SH-SY5Y (cell line): ENCODE results near the gene CSGALNACT2.

Experiments
- GATA2 ChIP-seq: IDR thresholded peaks from 2 replicates; pipeline ENCODE4 v1.6.1; 2011; ENCODE audit warnings: mild to moderate bottlenecking, low read depth, low read length
- GATA3 ChIP-seq: IDR thresholded peaks from 2 replicates; pipeline ENCODE4 v1.6.1; 2011; ENCODE audit warnings: low read depth, mild to moderate bottlenecking, low read length, moderate library complexity

The CSGALNACT2 gene

DNA sequence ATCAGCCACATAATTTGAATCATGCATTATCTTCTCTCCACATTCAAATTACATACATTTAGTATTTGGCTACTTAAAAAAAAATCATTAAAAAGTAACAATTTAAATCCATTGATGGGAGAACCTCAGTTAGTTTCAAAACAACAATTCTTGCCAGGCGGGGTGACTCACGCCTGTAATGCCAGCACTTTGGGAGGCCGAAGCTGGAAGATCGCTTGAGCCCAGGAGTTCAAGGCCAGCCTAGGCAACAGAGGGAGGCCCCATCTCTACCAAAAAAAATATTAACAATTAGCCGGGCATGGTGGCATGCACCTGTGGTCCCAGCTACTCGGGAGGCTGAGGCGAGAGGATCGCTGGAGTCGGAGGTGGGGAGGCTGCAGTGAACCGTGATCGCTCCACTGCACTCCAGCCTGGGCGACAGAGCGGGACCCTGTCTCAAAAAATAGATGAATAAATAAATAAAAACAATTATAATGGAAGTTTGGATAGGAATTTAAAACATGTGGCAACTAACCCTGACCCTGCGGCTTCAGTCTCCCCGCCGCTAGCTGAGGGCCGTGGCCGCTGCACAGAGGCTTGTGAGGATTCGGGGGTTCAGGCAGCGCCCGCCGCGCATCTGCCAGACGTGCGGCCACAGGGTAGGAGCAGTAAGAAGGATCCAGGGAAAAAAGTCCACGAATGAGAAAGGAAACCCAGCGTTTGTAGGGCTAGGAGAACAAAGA lies 1.1 kb upstream of the CSGALNACT2 start:
- TF ChIP-seq GATA2 (no peak), GATA3 (no peak)

DNA sequence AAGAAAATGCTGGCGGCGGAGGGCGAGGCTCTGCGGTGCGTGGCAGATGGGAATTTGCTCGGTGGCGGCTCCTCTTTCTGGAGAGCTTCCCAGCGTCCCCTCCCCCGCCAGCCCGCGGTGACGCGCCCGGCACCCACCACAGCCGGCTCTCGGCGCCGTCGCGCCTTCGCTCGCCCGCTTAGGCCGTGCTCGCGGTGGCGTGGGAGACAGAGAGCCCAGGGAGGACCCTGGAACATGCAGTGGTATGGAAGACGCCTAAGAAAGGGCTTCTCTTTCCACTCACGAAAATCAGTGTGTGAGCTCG lies 576 bp upstream of the CSGALNACT2 start:
- TF ChIP-seq GATA2 (no peak), GATA3 (no peak)

DNA sequence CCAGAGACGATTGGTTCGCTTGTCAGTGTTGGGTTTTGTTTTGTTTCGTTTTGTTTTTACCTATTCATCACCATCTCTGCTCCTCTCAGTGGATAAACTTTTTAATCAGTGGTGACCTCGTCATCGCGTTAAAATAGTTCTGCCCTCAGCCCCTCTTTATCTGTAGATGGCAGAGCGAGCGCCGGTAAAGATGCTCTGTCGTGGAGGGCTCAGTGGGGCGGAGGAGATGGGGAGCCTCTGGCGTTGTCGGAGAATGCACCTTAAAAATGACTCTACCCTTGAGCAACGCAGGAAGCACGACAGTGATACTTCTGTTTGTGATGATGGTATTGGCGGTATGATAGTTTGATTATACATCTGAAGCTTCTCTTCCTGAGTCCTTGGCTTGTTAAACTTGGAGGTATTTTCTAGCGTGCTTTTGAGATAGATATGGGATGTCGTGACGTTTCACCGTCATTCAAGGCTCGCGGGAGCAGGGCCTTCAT lies 554 bp downstream of the CSGALNACT2 start:
- TF ChIP-seq GATA2 (no peak), GATA3 (no peak)

DNA sequence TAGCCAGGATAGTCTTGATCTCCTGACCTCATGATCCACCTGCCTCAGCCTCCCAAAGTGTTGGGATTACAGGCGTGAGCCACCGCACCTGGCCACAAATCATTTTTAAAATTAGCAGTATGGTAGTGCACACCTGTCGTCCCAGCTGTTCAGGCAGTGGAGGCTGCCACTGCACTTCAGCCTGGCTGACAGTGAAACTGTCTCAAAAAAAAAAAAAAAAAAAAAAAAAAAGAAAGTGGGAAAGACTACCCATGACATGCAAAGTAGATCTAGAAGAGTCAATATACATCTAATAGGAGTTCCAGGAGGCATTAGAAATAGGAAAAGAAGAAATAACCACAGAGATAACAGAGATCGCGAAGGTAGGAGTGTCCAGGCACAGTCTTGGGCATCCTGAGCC lies 3.2 kb downstream of the CSGALNACT2 start:
- TF ChIP-seq GATA2 (no peak), GATA3 (no peak)

DNA sequence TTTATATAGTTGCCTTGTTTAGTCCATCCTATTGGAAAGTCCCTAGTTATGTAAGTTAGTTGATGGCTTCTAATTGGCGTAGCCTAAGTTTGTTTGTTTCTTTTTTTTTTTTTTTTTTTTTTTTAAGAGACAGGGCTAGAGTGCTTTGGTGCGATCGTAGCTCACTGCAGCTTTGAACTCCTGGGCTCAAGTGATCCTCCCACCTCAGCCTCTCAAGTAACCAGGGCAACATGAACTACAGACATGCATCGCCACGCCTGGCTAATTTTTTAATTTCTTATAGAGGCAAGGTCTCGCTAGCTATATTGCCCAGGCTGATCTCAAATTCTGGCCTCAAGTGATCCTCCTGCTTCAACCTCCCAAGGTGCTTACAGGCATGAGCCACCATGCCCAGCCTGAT lies 7.1 kb downstream of the CSGALNACT2 start:
- no peak for TF ChIP-seq GATA3

DNA sequence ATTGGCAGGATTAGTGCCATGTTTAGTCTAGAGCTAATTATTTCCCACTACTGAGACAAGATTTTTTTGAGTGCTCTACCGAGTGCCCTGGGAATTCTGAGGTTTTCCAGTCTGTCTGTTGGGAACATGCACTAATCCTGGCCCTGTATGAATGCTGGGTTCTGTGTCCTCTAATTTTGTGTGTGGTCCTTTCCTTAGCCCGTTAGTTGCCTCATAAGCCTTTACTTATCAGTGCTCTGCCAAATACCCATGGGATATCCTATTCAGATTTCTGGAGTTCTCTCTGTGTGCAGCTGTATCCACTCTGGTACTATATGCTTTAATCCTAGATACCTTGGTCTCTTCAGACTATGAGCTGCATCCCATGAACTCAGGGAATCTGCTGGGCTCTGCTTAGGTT lies 13.1 kb downstream of the CSGALNACT2 start:
- TF ChIP-seq GATA2 (no peak), GATA3 (no peak)

DNA sequence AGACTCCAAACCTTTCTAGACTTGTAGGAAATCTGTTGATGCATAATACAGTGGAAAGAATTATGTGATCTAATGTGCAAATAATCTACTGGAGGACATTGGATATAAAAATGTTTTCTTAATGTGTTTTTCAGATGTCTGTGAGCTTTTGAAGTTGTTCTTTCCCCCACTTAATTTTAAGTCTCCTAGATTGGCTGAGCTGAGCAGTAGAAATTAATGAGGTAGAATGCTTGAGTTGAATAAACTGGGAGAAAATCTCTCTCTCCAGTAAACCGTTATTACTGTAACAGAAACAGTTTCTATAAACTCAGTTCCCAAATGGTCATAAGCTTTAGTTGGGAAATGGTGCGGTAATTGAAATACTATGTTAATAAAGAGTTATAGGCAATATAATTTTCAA lies 15.7 kb downstream of the CSGALNACT2 start:
- TF ChIP-seq GATA3, result no peak
- no peak for TF ChIP-seq GATA2

DNA sequence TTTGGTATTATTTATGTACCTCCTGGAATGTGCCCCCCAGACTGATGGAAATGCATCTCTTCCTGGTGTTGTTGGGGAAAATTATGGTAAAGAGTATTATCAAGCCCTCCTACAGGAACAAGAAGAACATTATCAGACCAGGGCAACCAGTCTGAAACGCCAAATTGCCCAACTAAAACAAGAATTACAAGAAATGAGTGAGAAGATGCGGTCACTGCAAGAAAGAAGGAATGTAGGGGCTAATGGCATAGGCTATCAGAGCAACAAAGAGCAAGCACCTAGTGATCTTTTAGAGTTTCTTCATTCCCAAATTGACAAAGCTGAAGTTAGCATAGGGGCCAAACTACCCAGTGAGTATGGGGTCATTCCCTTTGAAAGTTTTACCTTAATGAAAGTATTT lies 17.0 kb downstream of the CSGALNACT2 start:
- TF ChIP-seq GATA2 (no peak), GATA3 (no peak)

DNA sequence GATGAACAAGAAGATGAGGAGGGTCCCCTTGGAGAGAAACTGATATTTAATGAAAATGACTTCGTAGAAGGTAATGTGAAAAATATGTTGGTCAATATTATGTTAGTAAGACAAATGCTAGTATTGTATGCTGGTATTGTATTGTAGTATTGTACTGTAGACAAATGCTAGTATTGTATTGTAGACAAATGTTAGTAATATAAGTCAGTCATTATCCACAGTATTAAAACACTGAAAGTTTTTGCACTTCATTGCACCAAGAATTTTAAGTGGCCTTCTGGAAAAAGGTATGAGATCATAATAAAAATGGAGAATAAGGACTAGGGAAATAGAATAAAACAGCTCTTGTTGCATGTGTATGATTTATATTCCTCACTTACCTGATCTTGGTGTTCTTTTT lies 17.5 kb downstream of the CSGALNACT2 start:
- no peak for TF ChIP-seq GATA3
- no peak for TF ChIP-seq GATA2

DNA sequence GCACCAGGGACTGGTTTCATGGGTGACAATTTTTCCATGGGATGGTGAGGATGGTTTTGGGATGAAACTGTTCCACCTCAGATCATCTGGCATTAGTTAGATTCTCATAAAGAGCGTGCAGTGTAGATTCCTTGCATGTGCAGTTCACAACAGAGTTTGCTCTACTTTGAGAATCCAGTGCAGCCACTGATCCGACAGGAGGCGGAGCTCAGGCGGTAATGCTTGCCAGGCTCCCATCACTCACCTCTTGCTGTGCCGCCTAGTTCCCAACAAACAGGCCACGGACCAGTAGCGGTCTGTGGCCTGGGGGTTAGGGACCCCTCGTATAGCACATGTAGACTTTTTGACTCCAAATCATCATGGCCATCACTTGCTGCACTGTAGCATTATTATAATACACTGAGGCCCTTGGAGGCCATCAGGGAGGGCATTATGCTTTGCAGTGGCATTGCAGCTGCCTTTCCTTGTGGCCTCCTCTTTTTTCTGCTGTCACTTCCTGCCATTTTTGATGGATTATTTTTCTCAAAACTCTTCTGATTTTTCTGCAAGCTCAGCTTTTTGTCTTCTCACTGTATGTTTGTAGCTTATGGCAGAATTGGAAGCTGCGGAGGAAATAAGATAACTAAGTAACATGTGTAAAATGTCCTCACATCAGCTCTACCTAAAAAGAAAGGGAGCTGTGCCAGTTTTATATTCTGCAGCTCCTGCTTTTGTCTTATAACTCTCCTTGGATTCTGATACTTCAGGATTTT lies 18.5 kb downstream of the CSGALNACT2 start:
- TF ChIP-seq GATA3 (no peak), GATA2 (no peak)

DNA sequence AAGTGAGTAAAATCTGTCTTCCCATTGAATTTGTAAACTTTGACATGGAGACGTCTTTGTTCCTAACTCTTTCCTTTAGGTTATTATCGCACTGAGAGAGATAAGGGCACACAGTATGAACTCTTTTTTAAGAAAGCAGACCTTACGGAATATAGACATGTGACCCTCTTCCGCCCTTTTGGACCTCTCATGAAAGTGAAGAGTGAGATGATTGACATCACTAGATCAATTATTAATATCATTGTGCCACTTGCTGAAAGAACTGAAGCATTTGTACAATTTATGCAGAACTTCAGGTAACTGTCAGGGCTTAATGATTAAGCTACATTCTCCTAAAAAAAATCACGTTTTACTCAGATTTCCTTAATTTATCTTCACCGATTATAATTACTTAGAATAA lies 20.4 kb downstream of the CSGALNACT2 start:
- TF ChIP-seq GATA2 (no peak), GATA3 (no peak)

DNA sequence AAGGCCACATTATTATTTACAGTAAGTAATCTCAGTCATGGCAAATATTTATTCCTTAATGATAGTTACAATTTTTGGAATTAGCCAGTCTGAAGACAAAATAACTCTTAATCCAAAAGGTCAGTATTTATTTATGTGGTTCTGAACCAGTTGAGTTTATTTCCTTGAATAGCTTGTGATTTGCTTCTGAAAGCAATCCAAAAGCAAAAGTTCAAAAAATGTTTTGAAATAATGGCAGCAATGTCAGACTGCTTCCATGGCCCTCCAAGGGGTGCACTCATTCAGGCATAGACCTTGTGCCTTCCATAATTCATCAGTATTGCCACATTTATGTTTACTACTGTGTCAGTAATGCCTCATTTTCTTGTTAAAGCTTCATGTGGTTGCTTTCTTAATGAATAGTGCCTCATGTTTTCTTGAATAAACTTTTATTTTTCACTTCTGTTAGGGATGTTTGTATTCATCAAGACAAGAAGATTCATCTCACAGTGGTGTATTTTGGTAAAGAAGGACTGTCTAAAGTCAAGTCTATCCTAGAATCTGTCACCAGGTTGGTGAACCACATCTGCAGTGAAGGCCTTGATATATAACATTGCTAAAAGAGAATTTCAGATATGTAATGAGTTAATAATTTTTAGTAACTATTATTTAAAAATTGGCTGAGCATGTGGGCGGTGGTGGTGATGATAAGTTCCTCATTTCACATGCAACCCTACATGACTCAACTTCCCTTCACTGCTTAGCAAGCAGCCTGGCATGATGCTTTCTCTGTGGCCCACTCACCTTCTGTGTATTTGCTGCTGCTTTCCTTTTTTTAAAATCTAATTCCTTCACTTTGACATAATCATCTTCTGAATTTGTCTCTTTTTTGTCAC lies 22.0 kb downstream of the CSGALNACT2 start:
- TF ChIP-seq GATA2 (no peak), GATA3 (no peak)

DNA sequence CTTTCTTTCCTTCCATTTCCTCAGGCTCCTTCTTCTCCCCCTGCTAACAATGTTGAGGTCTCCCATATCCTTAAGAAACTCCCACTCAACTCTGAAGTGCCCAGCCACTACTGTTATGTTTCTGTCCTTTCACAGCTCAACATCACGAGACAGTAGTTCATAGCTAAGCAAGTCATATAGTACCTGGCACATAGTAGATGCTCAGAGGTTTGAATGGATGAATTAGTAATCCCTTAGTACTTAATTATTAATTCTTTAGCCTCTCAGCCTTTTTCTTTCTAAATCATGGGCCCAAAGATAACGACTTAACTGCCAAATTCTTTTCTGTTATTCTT lies 22.6 kb downstream of the CSGALNACT2 start:
- no peak for TF ChIP-seq GATA2
- TF ChIP-seq GATA3, result no peak

DNA sequence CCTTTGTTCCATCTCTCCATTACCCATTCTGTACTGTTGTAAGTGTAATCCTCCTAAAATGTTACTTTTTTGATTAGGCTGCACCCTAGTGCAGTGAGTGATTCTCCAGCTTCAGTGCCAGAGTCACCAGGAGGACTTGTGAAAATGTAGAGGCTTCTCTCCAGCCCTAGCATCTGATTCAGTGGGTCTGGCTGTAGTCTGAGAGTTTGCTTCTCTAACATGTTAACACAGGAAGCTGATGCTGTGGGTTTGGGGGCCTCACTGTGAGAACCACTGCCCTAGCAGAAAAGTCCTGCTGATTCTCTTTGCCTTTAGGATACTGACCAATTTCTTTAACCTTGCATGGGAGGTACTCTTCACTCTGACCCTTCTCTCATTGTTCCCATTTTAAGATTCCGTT lies 24.4 kb downstream of the CSGALNACT2 start:
- TF ChIP-seq GATA2 (no peak), GATA3 (no peak)
